GM19240 (cell line): ENCODE results near the gene SORBS2.

Experiments used
- DNase-seq: peaks from one replicate; pipeline ENCODE4 v3.0.0; 2011; ENCODE audit warnings: low spot score; ENCODE audit not compliant: insufficient read length

The SORBS2 gene

DNA sequence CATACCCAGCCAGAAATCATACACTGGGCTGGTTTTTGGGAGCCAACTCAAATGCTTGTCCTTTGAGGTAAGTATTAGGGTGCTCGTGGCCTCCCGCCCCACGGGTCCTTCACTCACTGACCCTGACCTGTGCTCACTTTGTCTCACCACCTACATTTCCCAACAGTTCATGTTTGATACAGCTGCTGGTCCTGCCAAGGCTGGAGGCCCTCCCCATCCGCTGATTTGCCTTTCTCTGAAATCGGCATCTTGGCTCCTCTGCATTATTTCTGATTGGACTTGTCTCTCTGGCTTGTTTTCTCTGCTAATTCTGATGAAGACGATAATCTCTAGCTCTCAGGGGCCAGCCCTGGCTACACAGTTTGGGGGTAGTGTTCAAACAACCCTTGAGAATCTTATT is 70.2 kb downstream of the SORBS2 start:
- no peak for DNase-seq

DNA sequence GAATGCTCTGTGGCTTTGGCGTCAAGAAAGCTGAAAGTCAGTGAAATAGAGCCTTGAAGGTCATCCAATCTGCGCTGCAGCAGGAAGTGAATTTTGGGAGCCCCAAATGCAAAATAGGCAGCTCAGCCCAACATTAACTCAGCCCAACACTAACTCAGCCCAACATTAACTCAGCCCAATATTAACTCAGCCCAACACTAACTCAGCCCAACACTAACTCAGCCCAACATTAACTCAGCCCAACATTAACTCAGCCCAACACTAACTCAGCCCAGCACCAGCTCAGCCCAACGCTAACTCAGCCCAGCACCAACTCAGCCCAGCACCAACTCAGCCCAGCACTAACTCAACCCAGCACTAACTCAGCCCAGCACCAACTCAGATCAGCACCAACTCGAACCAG is 71.5 kb downstream of the SORBS2 start:
- DNase-seq = no peak

GRCh38 chr4:185738820-185739219 is 73.2 kb downstream of the SORBS2 start:
- DNase-seq = no peak

DNA sequence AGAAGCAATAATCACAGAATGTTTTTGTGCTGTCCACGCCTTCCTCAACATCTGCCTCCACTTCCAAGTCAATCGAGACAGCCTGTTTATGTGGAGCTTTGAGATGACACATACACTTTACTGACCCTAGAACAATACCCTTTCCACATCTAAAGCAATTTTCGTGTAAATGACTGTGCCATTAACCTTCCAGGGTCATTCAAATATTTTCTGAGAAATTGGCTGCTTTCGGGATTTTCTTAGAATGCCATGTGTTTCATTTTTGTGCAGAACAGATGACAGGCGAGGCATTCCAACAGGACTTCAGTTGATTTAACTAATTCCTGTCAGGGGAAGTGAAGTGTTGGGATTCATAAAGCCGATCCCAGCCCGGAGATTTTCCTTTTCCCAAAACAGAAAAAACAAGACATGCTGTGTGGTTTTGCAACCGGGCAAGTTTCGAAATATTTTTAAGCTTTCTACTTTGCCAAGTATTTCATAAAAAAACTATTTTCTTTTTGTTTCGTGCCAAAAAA is 73.9 kb downstream of the SORBS2 start:
- no peak for DNase-seq

DNA sequence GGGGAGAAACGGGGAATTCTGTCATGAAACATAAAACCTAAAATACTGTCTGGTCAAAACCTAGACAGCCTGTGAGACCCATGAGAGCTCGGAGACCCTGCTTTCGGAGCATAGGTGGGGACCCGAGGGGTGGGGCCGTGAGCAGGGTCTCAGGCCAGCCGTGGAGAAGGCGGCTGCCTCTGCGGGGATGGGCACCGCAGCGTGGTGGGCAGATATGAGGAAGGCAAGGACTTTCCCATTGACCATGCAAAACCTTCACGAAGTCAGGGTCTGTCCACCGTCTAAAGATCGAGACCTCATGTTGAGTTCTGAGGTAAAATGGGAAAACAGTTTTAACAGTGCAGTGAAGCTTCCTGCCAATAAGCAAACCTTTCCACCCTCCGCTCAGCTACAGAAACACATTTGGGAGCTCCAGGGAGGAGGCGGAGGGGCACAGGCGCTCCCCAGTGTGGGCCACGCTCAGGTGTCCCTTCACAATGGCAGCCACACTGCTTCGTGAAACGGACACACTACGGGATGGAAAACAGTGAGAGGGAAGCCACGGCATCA is 74.4 kb downstream of the SORBS2 start:
- no peak for DNase-seq

DNA sequence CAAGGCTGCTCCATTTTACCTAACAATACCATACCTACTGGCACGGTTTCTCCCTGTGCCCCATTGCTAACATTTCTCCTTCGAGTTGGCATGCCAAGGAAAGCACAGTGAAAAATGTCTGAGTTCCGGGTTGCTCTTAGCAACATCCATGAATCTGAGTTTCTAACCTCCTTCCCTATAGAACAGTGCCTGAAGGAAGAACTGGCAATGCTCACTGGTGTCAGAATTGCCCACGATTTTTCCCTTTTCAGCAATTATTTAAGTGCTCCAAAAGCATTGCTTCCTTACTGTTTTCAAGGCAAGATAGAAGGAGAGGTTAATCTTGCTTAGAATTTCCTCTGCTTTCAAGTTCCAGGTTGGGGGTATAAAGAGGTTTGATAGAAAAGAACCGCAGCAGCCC is 75.1 kb downstream of the SORBS2 start:
- DNase-seq = no peak

- DNase-seq = no peak
Measured at GRCh38 chr4:185735866-185736400, 76.1 kb downstream of the SORBS2 start.

DNA sequence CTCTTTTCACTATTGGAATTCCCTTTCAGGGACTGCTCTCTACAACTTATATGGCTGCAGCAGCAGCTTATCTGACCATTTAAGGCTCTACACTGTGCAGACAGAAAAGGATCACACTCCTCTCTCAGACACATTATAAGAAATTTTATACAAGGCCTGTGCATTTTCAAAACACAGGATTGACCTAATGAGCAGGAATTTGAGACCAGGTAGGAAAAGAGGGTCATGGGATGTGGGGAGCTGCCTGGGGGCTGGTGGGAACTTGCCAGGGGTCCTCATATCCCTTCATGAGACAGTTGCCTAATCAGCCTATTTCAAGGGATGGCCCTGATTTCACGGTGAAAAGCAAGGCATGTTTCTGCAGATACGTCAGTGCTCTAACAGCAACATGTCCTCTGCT is 77.1 kb downstream of the SORBS2 start:
- no peak for DNase-seq

DNA sequence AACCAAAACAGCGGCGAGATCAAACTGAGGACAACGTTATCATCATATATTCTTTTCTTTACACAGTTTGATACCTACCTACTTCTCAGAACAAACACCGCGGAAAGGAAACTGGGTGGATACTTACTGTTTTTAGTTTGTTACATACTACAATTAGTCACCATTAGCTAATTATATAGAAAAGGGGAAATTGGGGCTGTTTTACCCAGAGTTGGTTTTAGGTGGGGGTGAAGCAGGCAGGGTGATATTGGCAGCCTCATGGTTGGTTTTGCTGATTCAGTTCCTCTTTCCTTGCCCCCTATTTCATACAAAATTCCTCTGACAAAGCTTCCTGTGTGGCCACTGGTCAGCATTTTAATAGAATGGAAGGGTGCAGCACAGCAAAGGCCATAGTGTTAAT is 77.8 kb downstream of the SORBS2 start:
- no peak for DNase-seq

- DNase-seq = no peak
Measured at GRCh38 chr4:185730849-185731608, 81.0 kb downstream of the SORBS2 start.

DNA sequence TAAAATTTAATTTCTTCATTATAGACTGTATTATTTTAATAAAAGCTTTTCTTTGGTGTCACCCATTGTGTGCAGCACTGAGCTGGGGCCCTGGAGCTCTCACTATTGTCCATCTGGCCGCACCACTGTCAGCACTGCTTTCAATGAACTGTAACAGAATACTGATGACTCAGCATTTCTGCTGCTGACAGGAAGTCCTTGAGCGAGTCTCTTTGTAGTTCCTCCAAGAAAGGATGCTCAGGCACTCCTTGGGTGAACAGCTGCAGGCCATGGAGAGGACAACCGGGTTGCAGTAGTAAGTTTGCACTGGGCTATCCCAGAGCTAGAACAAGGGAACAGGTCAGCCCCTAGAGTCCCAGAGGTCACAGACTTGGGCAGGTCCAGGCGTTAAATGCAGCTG is 81.6 kb downstream of the SORBS2 start:
- DNase-seq = no peak

GRCh38 chr4:185729391-185729804 is 82.6 kb downstream of the SORBS2 start:
- DNase-seq = no peak

DNA sequence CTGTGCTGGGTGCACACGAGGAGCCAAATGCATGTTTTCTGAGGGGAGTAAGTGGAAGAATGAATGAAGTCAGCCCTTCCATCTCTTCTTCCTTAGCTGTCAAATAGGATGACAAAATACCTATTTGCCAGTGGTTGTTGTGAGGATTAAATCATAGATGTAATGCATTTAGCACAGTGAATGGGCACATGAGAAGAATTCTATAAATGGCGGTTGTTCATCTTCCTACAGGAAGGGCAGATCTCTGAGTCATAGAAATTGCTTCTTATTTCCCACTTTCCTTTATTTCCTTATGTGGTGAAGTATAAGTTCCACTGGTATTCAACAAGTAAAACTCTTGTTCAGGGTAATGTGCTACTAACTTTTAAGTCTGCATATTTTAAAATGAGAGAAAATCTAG is 83.1 kb downstream of the SORBS2 start:
- no peak for DNase-seq

GRCh38 chr4:185726931-185727330 is 85.1 kb downstream of the SORBS2 start:
- no peak for DNase-seq

GRCh38 chr4:185723631-185724260 is 88.2 kb downstream of the SORBS2 start:
- DNase-seq = no peak

DNA sequence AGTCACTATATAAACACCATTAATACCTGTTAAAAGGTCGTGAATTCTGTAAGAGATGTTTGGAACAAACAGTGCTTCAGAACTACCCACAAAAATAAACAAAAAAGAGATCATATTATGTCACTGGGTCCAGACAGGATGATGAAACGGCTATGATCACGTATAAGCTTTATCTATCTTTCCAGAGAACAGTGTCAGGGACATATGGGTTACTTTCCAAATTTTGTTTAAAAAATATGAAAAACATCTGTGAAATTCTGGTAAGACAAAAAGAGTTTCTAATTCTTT is 90.0 kb downstream of the SORBS2 start:
- DNase-seq = no peak

DNA sequence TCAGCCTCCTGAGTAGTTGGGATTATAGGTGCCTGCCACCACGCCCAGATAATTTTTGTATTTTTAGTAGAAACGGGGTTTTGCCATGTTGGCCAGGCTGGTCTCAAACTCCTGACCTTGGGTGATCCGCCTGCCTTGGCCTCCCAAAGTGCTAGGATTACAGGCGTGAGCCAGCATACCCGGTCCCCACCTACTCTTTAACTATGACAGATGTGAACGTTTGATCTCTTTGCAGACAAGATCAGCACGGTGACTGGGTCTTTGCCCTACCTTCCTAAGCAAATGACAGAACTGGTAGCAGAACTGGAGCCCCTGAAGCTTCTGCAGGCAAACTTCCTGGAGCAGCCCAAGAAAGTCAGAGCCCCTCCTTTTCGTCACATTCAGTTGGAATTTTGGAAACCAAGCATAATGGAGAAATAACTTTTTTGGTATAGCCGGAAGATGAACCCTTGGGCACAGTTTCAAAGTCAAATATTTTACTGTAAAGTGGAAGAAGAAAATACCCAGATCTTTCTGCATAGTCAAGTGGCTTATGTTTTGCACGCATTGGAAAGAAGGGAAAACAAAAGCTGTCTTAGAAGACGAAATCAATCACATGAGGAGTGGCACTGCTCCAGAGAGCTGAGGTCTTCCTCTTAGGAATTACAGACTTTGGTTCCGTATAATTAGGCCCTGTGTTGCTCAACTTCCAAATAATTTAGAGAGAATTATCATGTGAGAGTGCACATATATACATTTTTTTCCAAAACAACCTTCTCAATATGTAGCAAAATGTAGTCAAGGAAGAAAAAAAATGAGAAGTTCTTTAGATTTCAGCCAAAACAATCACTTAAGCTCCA is 90.6 kb downstream of the SORBS2 start:
- DNase-seq = no peak

DNA sequence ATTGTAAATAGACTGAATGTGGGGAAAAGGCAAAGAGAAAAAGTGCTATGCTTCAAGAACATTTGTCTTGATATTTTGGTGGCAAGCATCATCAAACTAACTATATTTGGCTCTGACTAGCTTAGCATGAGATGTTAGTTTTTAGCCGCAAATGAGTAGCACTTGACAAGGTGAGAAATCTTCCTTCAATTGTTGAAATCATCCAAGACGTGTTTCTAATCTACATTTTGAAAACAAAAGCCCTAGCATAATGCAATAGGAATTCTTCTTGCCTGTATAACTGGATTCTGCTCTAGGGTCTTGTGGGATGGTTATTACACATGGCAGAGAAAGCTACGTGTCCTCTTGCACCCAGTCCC is 92.5 kb downstream of the SORBS2 start:
- DNase-seq = no peak

- no peak for DNase-seq
Measured at GRCh38 chr4:185718578-185719499, 93.2 kb downstream of the SORBS2 start.

DNA sequence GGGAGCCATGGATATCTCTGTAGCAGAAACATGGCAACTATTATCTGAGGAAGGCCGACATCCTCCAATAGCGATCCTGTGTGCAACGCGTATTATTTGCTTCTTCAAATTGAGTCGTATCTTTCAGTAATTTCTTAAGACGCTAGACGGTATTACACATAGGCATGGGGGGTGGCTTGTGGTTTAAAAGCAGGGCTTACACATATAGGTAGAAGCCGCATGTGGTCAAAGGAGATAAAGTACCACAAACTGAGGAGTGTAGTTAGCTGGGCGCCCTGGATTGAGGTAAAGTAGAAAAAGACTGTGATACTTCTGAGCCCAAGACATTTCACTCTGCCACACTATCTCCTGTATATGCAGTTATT is 94.6 kb downstream of the SORBS2 start:
- no peak for DNase-seq
